Stimulated activated CD8-positive, alpha-beta memory T cell treated with anti-CD3 and anti-CD28 coated beads, Interleukin-7, amount 100 ng/mL, for 1 hour (primary cell): ENCODE data around the gene IL1RL2.

Source experiments
- DNase-seq, 2 donors: peaks; one replicate each; pipeline ENCODE4 v3.0.0-alpha.2; 2020; ENCODE audit warnings: low read depth in 2 of 2

Gene IL1RL2

GRCh38 chr2:102186791-102187495 lies at the start of gene IL1RL2:
IL1RL2 (plus strand) TSS chr2:102187023; CDS start chr2:102187868, 845 bp downstream.
- no peak for DNase-seq

- DNase-seq = no peak
These were observed 49.7 kb upstream of the IL1RL2 start for GRCh38 chr2:102137138-102137537.

GRCh38 chr2:102138331-102138730 lies 48.5 kb upstream of the IL1RL2 start:
- DNase-seq = no peak

GRCh38 chr2:102139851-102140250 lies 47.0 kb upstream of the IL1RL2 start:
- no peak for DNase-seq

GRCh38 chr2:102140377-102140776 lies 46.4 kb upstream of the IL1RL2 start:
- DNase-seq = no peak

- DNase-seq = no peak
These were observed 45.5 kb upstream of the IL1RL2 start for GRCh38 chr2:102141011-102141943.

- no peak for DNase-seq
These were observed 44.6 kb upstream of the IL1RL2 start, which contains the start of gene IL1R1 for GRCh38 chr2:102141970-102142828. IL1R1 (plus strand) TSS chr2:102142746; CDS start chr2:102157725, 14,979 bp downstream.

GRCh38 chr2:102142829-102143449 lies 43.9 kb upstream of the IL1RL2 start:
- DNase-seq = no peak

GRCh38 chr2:102143450-102143985 lies 43.3 kb upstream of the IL1RL2 start:
- DNase-seq = no peak

- no peak for DNase-seq
These were observed 42.7 kb upstream of the IL1RL2 start for GRCh38 chr2:102144128-102144527.

GRCh38 chr2:102145107-102145506 lies 41.7 kb upstream of the IL1RL2 start:
- no peak for DNase-seq

GRCh38 chr2:102145934-102146333 lies 40.9 kb upstream of the IL1RL2 start:
- no peak for DNase-seq

GRCh38 chr2:102147935-102148334 lies 38.9 kb upstream of the IL1RL2 start:
- DNase-seq = no peak

GRCh38 chr2:102149243-102149642 lies 37.6 kb upstream of the IL1RL2 start:
- DNase-seq = no peak

GRCh38 chr2:102149644-102150455 lies 37.0 kb upstream of the IL1RL2 start:
- no peak for DNase-seq

- DNase-seq = no peak
These were observed 32.5 kb upstream of the IL1RL2 start for GRCh38 chr2:102154364-102154763.

- DNase-seq = no peak
These were observed 31.7 kb upstream of the IL1RL2 start for GRCh38 chr2:102154946-102155702.

- DNase-seq = no peak
These were observed 30.9 kb upstream of the IL1RL2 start for GRCh38 chr2:102155703-102156515.
